IPS-15b (cell line): ENCODE results near the gene ZFAND3.

Source experiments
- H3K27me3 ChIP-seq: one replicate; pipeline ENCODE4 v1.6.1; 2013; ENCODE audit warnings: low read length; ENCODE audit not compliant: control insufficient read depth, insufficient read depth
- H3K36me3 ChIP-seq: one replicate; pipeline ENCODE4 v1.6.1; 2013; ENCODE audit warnings: low read length; ENCODE audit not compliant: control insufficient read depth, insufficient read depth
- H3K4me1 ChIP-seq: one replicate; pipeline ENCODE4 v1.6.1; 2013; ENCODE audit warnings: mild to moderate bottlenecking, low read length; ENCODE audit not compliant: control insufficient read depth, insufficient read depth
- H3K4me3 ChIP-seq: one replicate; pipeline ENCODE4 v1.5.1; 2013; ENCODE audit warnings: low read depth, low read length
- H3K9ac ChIP-seq: one replicate; pipeline ENCODE4 v1.6.1; 2013; ENCODE audit warnings: low read depth, mild to moderate bottlenecking, low read length
- H3K9me3 ChIP-seq: one replicate; pipeline ENCODE4 v1.6.1; 2013; ENCODE audit warnings: mild to moderate bottlenecking, low read length; ENCODE audit not compliant: control insufficient read depth, insufficient read depth

Gene ZFAND3

GRCh38 chr6:38153076-38153797 is 333.7 kb downstream of the ZFAND3 start:
- no peaks in the 10 kb centered on the region for H3K27me3 ChIP-seq
- peaks cover 2% of the 10 kb centered on the region for H3K36me3 ChIP-seq
- no peaks in the 10 kb centered on the region for H3K4me1 ChIP-seq
- no peaks in the 10 kb centered on the region for H3K9me3 ChIP-seq
- H3K9ac ChIP-seq: no peak overlapping the region
- no peak overlapping the region for H3K4me3 ChIP-seq

GRCh38 chr6:38153798-38154345 is 334.3 kb downstream of the ZFAND3 start:
- Histone ChIP-seq H3K4me1 (no peaks in the 10 kb centered on the region), H3K4me3 (no peak overlapping the region), H3K9me3 (no peaks in the 10 kb centered on the region), H3K36me3 (peaks cover 2% of the 10 kb centered on the region), H3K27me3 (no peaks in the 10 kb centered on the region), H3K9ac (no peak overlapping the region)

GRCh38 chr6:38154731-38155130 is 335.2 kb downstream of the ZFAND3 start:
- no peaks in the 10 kb centered on the region for H3K9me3 ChIP-seq
- H3K36me3 ChIP-seq: peaks cover 2% of the 10 kb centered on the region
- no peaks in the 10 kb centered on the region for H3K4me1 ChIP-seq
- no peak overlapping the region for H3K4me3 ChIP-seq
- H3K9ac ChIP-seq: no peak overlapping the region
- H3K27me3 ChIP-seq: no peaks in the 10 kb centered on the region

GRCh38 chr6:38155144-38155543 is 335.6 kb downstream of the ZFAND3 start:
- Histone ChIP-seq H3K4me3 (no peak overlapping the region), H3K9me3 (no peaks in the 10 kb centered on the region), H3K9ac (no peak overlapping the region), H3K36me3 (peaks cover 2% of the 10 kb centered on the region), H3K27me3 (no peaks in the 10 kb centered on the region), H3K4me1 (no peaks in the 10 kb centered on the region)

- H3K36me3 ChIP-seq: peaks cover 2% of the 10 kb centered on the region
Measured at GRCh38 chr6:38155621-38156204, 336.2 kb downstream of the ZFAND3 start.

GRCh38 chr6:38156818-38157565 is 337.5 kb downstream of the ZFAND3 start:
- no peak overlapping the region for H3K4me3 ChIP-seq
- H3K9me3 ChIP-seq: no peaks in the 10 kb centered on the region
- H3K27me3 ChIP-seq: no peaks in the 10 kb centered on the region
- H3K9ac ChIP-seq: no peak overlapping the region
- no peaks in the 10 kb centered on the region for H3K4me1 ChIP-seq
- H3K36me3 ChIP-seq: peaks cover 2% of the 10 kb centered on the region

More at GRCh38 chr6:38155621-38156204, 336.2 kb downstream of the ZFAND3 start:
- Histone ChIP-seq H3K9ac (no peak overlapping the region), H3K9me3 (no peaks in the 10 kb centered on the region), H3K27me3 (no peaks in the 10 kb centered on the region), H3K4me3 (no peak overlapping the region), H3K4me1 (no peaks in the 10 kb centered on the region)

GRCh38 chr6:38157905-38158304 is 338.4 kb downstream of the ZFAND3 start:
- H3K36me3 ChIP-seq: peaks cover 2% of the 10 kb centered on the region
- H3K27me3 ChIP-seq: no peaks in the 10 kb centered on the region
- H3K4me1 ChIP-seq: no peaks in the 10 kb centered on the region
- H3K9me3 ChIP-seq: no peaks in the 10 kb centered on the region
- no peak overlapping the region for H3K9ac ChIP-seq
- H3K4me3 ChIP-seq: no peak overlapping the region

GRCh38 chr6:38158762-38159350 is 339.3 kb downstream of the ZFAND3 start:
- Histone ChIP-seq H3K9ac (no peak overlapping the region), H3K9me3 (no peaks in the 10 kb centered on the region), H3K36me3 (peaks cover 2% of the 10 kb centered on the region), H3K4me3 (no peak overlapping the region), H3K4me1 (no peaks in the 10 kb centered on the region), H3K27me3 (no peaks in the 10 kb centered on the region)

- no peaks in the 10 kb centered on the region for H3K9me3 ChIP-seq
- no peaks in the 10 kb centered on the region for H3K27me3 ChIP-seq
- no peak overlapping the region for H3K4me3 ChIP-seq
- peaks cover 2% of the 10 kb centered on the region for H3K36me3 ChIP-seq
- H3K9ac ChIP-seq: no peak overlapping the region
- H3K4me1 ChIP-seq: no peaks in the 10 kb centered on the region
Measured at GRCh38 chr6:38159596-38159995, 340.1 kb downstream of the ZFAND3 start.

GRCh38 chr6:38160831-38161230 is 341.3 kb downstream of the ZFAND3 start:
- Histone ChIP-seq H3K36me3 (no peaks in the 10 kb centered on the region), H3K27me3 (no peaks in the 10 kb centered on the region), H3K4me1 (no peaks in the 10 kb centered on the region), H3K4me3 (no peak overlapping the region), H3K9me3 (no peaks in the 10 kb centered on the region), H3K9ac (no peak overlapping the region)

GRCh38 chr6:38161331-38161730 is 341.8 kb downstream of the ZFAND3 start:
- Histone ChIP-seq H3K27me3 (no peaks in the 10 kb centered on the region), H3K4me1 (no peaks in the 10 kb centered on the region), H3K36me3 (no peaks in the 10 kb centered on the region), H3K9me3 (no peaks in the 10 kb centered on the region), H3K4me3 (no peak overlapping the region), H3K9ac (no peak overlapping the region)
